SK-N-SH treated with all-trans-retinoic acid at 6 μM for 48 hours (cell line): Measurements from ENCODE around the gene SP110.

Source experiments
- ATAC-seq: fragments of 200-7000 bp; cut with Tn5 transposase; 3 replicates; pipeline ENCODE4 v1.9.1; 2020; ENCODE audit warnings: mild to moderate bottlenecking, moderate library complexity
- ARNTL ChIP-seq: fragments of 450-650 bp; formaldehyde crosslinking; IDR thresholded peaks from 2 replicates; pipeline ENCODE4 v1.5.0; 2020; ENCODE audit warnings: low read depth, mild to moderate bottlenecking, moderate library complexity, borderline replicate concordance
- BACH2 ChIP-seq: fragments of 250-450 bp; sonication (Bioruptor Pico); IDR thresholded peaks from 2 replicates; pipeline ENCODE4 v1.9.0; 2021; ENCODE audit warnings: mild to moderate bottlenecking, borderline replicate concordance
- CREB5 ChIP-seq: fragments of 250-450 bp; sonication (Bioruptor Pico); IDR thresholded peaks from 2 replicates; pipeline ENCODE4 v1.5.1; 2020; ENCODE audit warnings: low read depth, mild to moderate bottlenecking, moderate library complexity
- CSDC2 ChIP-seq: fragments of 250-450 bp; sonication (Bioruptor Pico); IDR thresholded peaks from 2 replicates; pipeline ENCODE4 v1.5.0; 2020; ENCODE audit warnings: mild to moderate bottlenecking, moderate library complexity
- ESRRG ChIP-seq: fragments of 250-450 bp; sonication (Bioruptor Pico); IDR thresholded peaks from 2 replicates; pipeline ENCODE4 v1.6.1; 2021; ENCODE audit warnings: mild to moderate bottlenecking
- GLIS3 ChIP-seq: fragments of 250-450 bp; sonication (Bioruptor Pico); IDR thresholded peaks from 2 replicates; pipeline ENCODE4 v1.5.0; 2020; ENCODE audit warnings: mild to moderate bottlenecking, moderate library complexity
- ISL1 ChIP-seq: fragments of 250-450 bp; sonication (Bioruptor Pico); IDR thresholded peaks from 2 replicates; pipeline ENCODE4 v2.1.2; 2022; ENCODE audit warnings: mild to moderate bottlenecking, moderate library complexity
- OSR1 ChIP-seq: fragments of 250-450 bp; sonication (Bioruptor Pico); IDR thresholded peaks from 2 replicates; pipeline ENCODE4 v1.8.0; 2022; ENCODE audit warnings: moderate library complexity, mild to moderate bottlenecking, inconsistent platforms
- PATZ1 ChIP-seq: fragments of 250-450 bp; sonication (Bioruptor Pico); IDR thresholded peaks from 2 replicates; pipeline ENCODE4 v1.8.0; 2020; ENCODE audit warnings: mild to moderate bottlenecking, moderate library complexity, borderline replicate concordance
- POU6F1 ChIP-seq: fragments of 250-450 bp; sonication (Bioruptor Pico); IDR thresholded peaks from 2 replicates; pipeline ENCODE4 v1.8.0; 2021; ENCODE audit warnings: low read depth, mild to moderate bottlenecking, moderate library complexity, borderline replicate concordance
- PPARA ChIP-seq: fragments of 250-450 bp; sonication (Bioruptor Pico); IDR thresholded peaks from 2 replicates; pipeline ENCODE4 v1.5.0; 2020; ENCODE audit warnings: mild to moderate bottlenecking, borderline replicate concordance
- SNAI2 ChIP-seq: fragments of 250-450 bp; sonication (Bioruptor Pico); IDR thresholded peaks from 2 replicates; pipeline ENCODE4 v1.5.0; 2020; ENCODE audit warnings: mild to moderate bottlenecking, moderate library complexity
- TCF4 ChIP-seq: fragments of 250-450 bp; sonication (Bioruptor Pico); IDR thresholded peaks from 2 replicates; pipeline ENCODE4 v1.8.0; 2021; ENCODE audit warnings: mild to moderate bottlenecking, moderate library complexity, borderline replicate concordance
- TSHZ2 ChIP-seq: fragments of 250-450 bp; sonication (Bioruptor Pico); IDR thresholded peaks from 2 replicates; pipeline ENCODE4 v1.5.0; 2020; ENCODE audit warnings: mild to moderate bottlenecking, moderate library complexity
- ZC3H10 ChIP-seq: fragments of 250-450 bp; sonication (Bioruptor Pico); IDR thresholded peaks from 2 replicates; pipeline ENCODE4 v1.5.1; 2021; ENCODE audit warnings: mild to moderate bottlenecking, moderate library complexity
- ZFP3 ChIP-seq: fragments of 250-450 bp; sonication (Bioruptor Pico); IDR thresholded peaks from 2 replicates; pipeline ENCODE4 v1.5.0; 2020; ENCODE audit warnings: mild to moderate bottlenecking, moderate library complexity
- ZFP30 ChIP-seq: fragments of 450-650 bp; formaldehyde crosslinking; IDR thresholded peaks from 2 replicates; pipeline ENCODE4 v1.5.0; 2022; ENCODE audit warnings: mild to moderate bottlenecking, moderate library complexity
- ZNF565 ChIP-seq: fragments of 450-650 bp; formaldehyde crosslinking; conservative IDR thresholded peaks from 2 replicates; pipeline ENCODE4 v1.5.0; 2020; ENCODE audit warnings: low read depth, mild to moderate bottlenecking, moderate library complexity
- ZNF70 ChIP-seq: fragments of 450-650 bp; formaldehyde crosslinking; IDR thresholded peaks from 2 replicates; pipeline ENCODE4 v1.5.0; 2020; ENCODE audit warnings: mild to moderate bottlenecking, moderate library complexity
- ZNF8 ChIP-seq: fragments of 450-650 bp; formaldehyde crosslinking; IDR thresholded peaks from 2 replicates; pipeline ENCODE4 v1.5.0; 2020; ENCODE audit warnings: mild to moderate bottlenecking, moderate library complexity

The SP110 gene

GRCh38 chr2:230164139-230164538 lies 55.6 kb downstream of the SP110 start (continued):
- TF ChIP-seq TSHZ2 (no peak), ZC3H10 (CRISPR knock-in tag) (no peak)
- TF ChIP-seq, all 23 proteins: peak for 0

GRCh38 chr2:230162981-230163380 lies 56.8 kb downstream of the SP110 start:
- no peak for ATAC-seq

GRCh38 chr2:230161184-230161583 lies 58.6 kb downstream of the SP110 start:
- no peak for ATAC-seq
- TF ChIP-seq CREB5 (CRISPR knock-in tag), result no peak
- no peak for TF ChIP-seq ZNF8 (CRISPR knock-in tag)
- TF ChIP-seq ZFP3 (CRISPR knock-in tag), result no peak
- no peak for TF ChIP-seq ARNTL (CRISPR knock-in tag)
- TF ChIP-seq ZFP30 (CRISPR knock-in tag), result no peak
- TF ChIP-seq GLIS3 (CRISPR knock-in tag), result no peak
- TF ChIP-seq ZNF565 (CRISPR knock-in tag), result no peak
- TF ChIP-seq ESRRG, result no peak
- TF ChIP-seq BACH2 (CRISPR knock-in tag), result no peak
- no peak for TF ChIP-seq ZNF70 (CRISPR knock-in tag)
- TF ChIP-seq TCF4 (CRISPR knock-in tag), result no peak
- no peak for TF ChIP-seq ZC3H10 (CRISPR knock-in tag)
- TF ChIP-seq OSR1 (CRISPR knock-in tag), result no peak
- no peak for TF ChIP-seq TSHZ2
- no peak for TF ChIP-seq CSDC2 (CRISPR knock-in tag)
- no peak for TF ChIP-seq PPARA (CRISPR knock-in tag)
- no peak for TF ChIP-seq PATZ1

More at GRCh38 chr2:230162981-230163380, 56.8 kb downstream of the SP110 start:
- TF ChIP-seq ZFP3 (CRISPR knock-in tag), result no peak
- no peak for TF ChIP-seq SNAI2 (CRISPR knock-in tag)
- no peak for TF ChIP-seq ZFP30 (CRISPR knock-in tag)
- no peak for TF ChIP-seq TSHZ2
- no peak for TF ChIP-seq ESRRG
- no peak for TF ChIP-seq ZNF70 (CRISPR knock-in tag)
- no peak for TF ChIP-seq CSDC2 (CRISPR knock-in tag)
- no peak for TF ChIP-seq ISL1 (CRISPR knock-in tag)
- no peak for TF ChIP-seq PPARA (CRISPR knock-in tag)
- TF ChIP-seq ARNTL (CRISPR knock-in tag), result no peak
- TF ChIP-seq POU6F1 (CRISPR knock-in tag), result no peak
